ENCODE results near the gene LAMP5.

Gene LAMP5

DNA sequence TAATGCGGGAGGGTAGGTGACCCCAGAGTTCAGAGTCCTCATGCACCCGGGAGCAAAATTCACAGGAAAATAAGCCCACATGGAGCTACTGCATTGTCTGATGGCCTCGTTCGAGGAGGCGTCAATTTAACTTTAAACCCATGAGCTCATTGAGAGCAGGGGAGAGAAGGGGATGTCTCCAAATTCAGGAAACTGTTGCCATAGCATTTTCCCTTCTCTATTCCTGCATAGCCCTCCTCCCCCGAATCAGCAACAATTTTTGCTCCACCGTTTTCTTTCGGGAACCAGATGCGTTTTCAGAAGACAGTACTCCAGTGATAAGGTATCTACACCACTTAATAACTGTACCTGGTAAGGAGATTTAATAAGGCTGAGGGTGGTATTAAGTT lies 324 bp upstream of the LAMP5 start:
- H4K8ac ChIP-seq (ENCODE audit: low read depth, low read length) = no peak overlapping the region
- no peak overlapping the region for H2BK12ac ChIP-seq (ENCODE audit: low read length)
- no peak overlapping the region for H2AK5ac ChIP-seq (ENCODE audit: low read depth, low read length)
- H3K9me3 ChIP-seq (replicated peaks in 1 of 2; ENCODE audit: control insufficient read depth in 2 of 2, insufficient read depth in 1 of 2, low read depth in 1 of 2, low read length in 2 of 2) = no peaks in the 10 kb centered on the region
- no peak overlapping the region for H3K14ac ChIP-seq (ENCODE audit: low read length)
- peak overlapping the region; percentile 90 for H3K4me2 ChIP-seq (ENCODE audit: insufficient read depth, low read length, poor library complexity, severe bottlenecking)
- no CpG with 5 or more reads among the region's 9 CpGs for WGBS, 2 donors (ENCODE audit: extremely low coverage in 2 of 2, insufficient read length in 2 of 2, insufficient replicate concordance in 1 of 2)
- no peak overlapping the region for H3K18ac ChIP-seq (ENCODE audit: low read length)
- H3K27ac ChIP-seq (replicated peaks; ENCODE audit: low read length) = no peak overlapping the region
- H3K79me1 ChIP-seq (ENCODE audit: low read depth, low read length) = no peaks in the 10 kb centered on the region
- peaks cover 13 to 21% of the 10 kb centered on the region in 2 donors for H3K4me1 ChIP-seq (ENCODE audit: control insufficient read depth in 2 of 2, insufficient read depth in 1 of 2, low read depth in 1 of 2, low read length in 2 of 2)
- no peak overlapping the region for H3K4me3 ChIP-seq (ENCODE audit: low read length in 2 of 2)
- H2BK15ac ChIP-seq (ENCODE audit: low read length) = no peak overlapping the region
- H4K91ac ChIP-seq (ENCODE audit: low read depth, low read length, poor library complexity) = no peak overlapping the region
- H2BK120ac ChIP-seq (ENCODE audit: low read depth, low read length) = no peak overlapping the region
- no peak for DNase-seq (ENCODE audit: low spot score)
- H3K9ac ChIP-seq (ENCODE audit: low read depth, low read length, poor library complexity) = no peak overlapping the region
- peak overlapping the region; percentile 80 for H2AFZ ChIP-seq (ENCODE audit: low read length)
- H3K36me3 ChIP-seq (replicated peaks in 1 of 2; ENCODE audit: control insufficient read depth in 2 of 2, insufficient read depth in 2 of 2, low read length in 2 of 2) = no peaks in the 10 kb centered on the region
- H2BK5ac ChIP-seq (ENCODE audit: low read length) = no peak overlapping the region
- H3K23ac ChIP-seq (ENCODE audit: low read depth, low read length, poor library complexity) = no peak overlapping the region
- peaks cover 0 to 94% (median 42%) of the 10 kb centered on the region in 3 experiments for H3K27me3 ChIP-seq (ENCODE audit: control insufficient read depth in 3 of 3, insufficient read depth in 3 of 3, low read depth in 1 of 3, low read length in 3 of 3)
- H3K4ac ChIP-seq (ENCODE audit: low read length) = no peak overlapping the region

DNA sequence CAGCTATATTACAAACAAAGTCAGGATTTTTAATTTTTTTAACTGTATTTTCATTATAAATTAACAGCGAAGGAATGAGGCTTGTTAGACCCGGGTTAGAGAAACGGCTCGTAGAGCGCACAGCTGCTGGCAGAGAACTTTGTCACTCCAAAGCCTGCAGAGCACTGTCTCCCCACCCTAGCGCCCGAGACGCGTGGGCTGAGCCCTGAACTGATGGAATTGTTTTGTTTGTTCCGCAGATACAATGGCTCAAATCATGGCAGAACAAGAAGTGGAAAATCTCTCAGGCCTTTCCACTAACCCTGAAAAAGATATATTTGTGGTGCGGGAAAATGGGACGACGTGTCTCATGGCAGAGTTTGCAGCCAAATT lies 810 bp downstream of the LAMP5 start:
- H3K27ac ChIP-seq (replicated peaks; ENCODE audit: low read length) = no peak overlapping the region
- H4K91ac ChIP-seq (ENCODE audit: low read depth, low read length, poor library complexity) = no peak overlapping the region
- WGBS, 2 donors (ENCODE audit: extremely low coverage in 2 of 2, insufficient read length in 2 of 2, insufficient replicate concordance in 1 of 2) = no CpG with 5 or more reads among the region's 13 CpGs

DNA sequence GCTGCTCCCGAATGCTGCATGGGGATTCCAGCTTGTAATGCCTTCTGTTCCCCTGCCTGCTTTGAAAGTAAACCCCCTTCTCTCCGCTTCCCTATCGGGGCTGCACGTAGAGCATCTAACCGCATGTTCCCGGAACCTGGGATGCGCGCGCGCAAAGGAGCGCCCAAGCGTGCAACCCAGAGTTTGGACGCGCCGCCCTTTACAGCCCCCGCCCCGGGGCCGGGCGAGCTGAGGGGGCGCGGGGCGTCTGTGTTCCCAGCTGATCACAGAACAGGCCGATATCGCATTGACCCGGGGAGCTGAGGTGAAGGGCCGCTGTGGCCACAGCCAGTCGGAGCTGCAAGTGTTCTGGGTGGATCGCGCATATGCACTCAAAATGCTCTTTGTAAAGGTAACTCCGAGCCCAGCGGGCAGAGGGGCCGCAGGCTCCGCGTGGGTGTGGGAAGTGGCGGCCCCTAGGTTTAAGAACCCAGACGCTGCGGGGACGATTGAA lies 1.4 kb downstream of the LAMP5 start:
- peak overlapping the region; percentile 3 for H2BK15ac ChIP-seq (ENCODE audit: low read length)
- H3K14ac ChIP-seq (ENCODE audit: low read length) = no peak overlapping the region
- H4K91ac ChIP-seq (ENCODE audit: low read depth, low read length, poor library complexity) = no peak overlapping the region
- no peak for DNase-seq (ENCODE audit: low spot score)
- no peak overlapping the region for H2BK5ac ChIP-seq (ENCODE audit: low read length)
- no CpG with 5 or more reads among the region's 38 CpGs for WGBS, 2 donors (ENCODE audit: extremely low coverage in 2 of 2, insufficient read length in 2 of 2, insufficient replicate concordance in 1 of 2)
- H3K9ac ChIP-seq (ENCODE audit: low read depth, low read length, poor library complexity) = no peak overlapping the region
- H2BK12ac ChIP-seq (ENCODE audit: low read length) = peak overlapping the region; percentile 14
- H3K4me3 ChIP-seq (ENCODE audit: low read length in 2 of 2) = peak overlapping the region in 1 of 2 donors; percentile 71
- no peaks in the 10 kb centered on the region for H3K36me3 ChIP-seq (replicated peaks in 1 of 2; ENCODE audit: control insufficient read depth in 2 of 2, insufficient read depth in 2 of 2, low read length in 2 of 2)
- H3K4me2 ChIP-seq (ENCODE audit: insufficient read depth, low read length, poor library complexity, severe bottlenecking) = peak overlapping the region; percentile 59
- H3K4me1 ChIP-seq (ENCODE audit: control insufficient read depth in 2 of 2, insufficient read depth in 1 of 2, low read depth in 1 of 2, low read length in 2 of 2) = peaks cover 13 to 29% of the 10 kb centered on the region in 2 donors
- H2BK120ac ChIP-seq (ENCODE audit: low read depth, low read length) = peak overlapping the region; percentile 52
- H3K27me3 ChIP-seq (ENCODE audit: control insufficient read depth in 3 of 3, insufficient read depth in 3 of 3, low read depth in 1 of 3, low read length in 3 of 3) = peaks cover 0 to 94% (median 27%) of the 10 kb centered on the region in 3 experiments
- H3K9me3 ChIP-seq (replicated peaks in 1 of 2; ENCODE audit: control insufficient read depth in 2 of 2, insufficient read depth in 1 of 2, low read depth in 1 of 2, low read length in 2 of 2) = no peaks in the 10 kb centered on the region
- H3K79me1 ChIP-seq (ENCODE audit: low read depth, low read length) = no peaks in the 10 kb centered on the region
- no peak overlapping the region for H3K27ac ChIP-seq (replicated peaks; ENCODE audit: low read length)
- H4K8ac ChIP-seq (ENCODE audit: low read depth, low read length) = no peak overlapping the region
- H3K23ac ChIP-seq (ENCODE audit: low read depth, low read length, poor library complexity) = peak overlapping the region; percentile 26
- H3K4ac ChIP-seq (ENCODE audit: low read length) = no peak overlapping the region
- peak overlapping the region; percentile 90 for H3K18ac ChIP-seq (ENCODE audit: low read length)
- no peak overlapping the region for H2AK5ac ChIP-seq (ENCODE audit: low read depth, low read length)
- H2AFZ ChIP-seq (ENCODE audit: low read length) = peak overlapping the region; percentile 76

More for the DNA sequence above, 810 bp downstream of the LAMP5 start:
- Histone ChIP-seq H3K9ac (ENCODE audit: low read depth, low read length, poor library complexity) (no peak overlapping the region), H2BK15ac (ENCODE audit: low read length) (peak overlapping the region; percentile 3), H2AK5ac (ENCODE audit: low read depth, low read length) (no peak overlapping the region), H3K14ac (ENCODE audit: low read length) (no peak overlapping the region), H3K4ac (ENCODE audit: low read length) (no peak overlapping the region), H3K18ac (ENCODE audit: low read length) (no peak overlapping the region), H2AFZ (ENCODE audit: low read length) (peak overlapping the region; percentile 76), H2BK5ac (ENCODE audit: low read length) (no peak overlapping the region), H3K4me3 (ENCODE audit: low read length in 2 of 2) (peak overlapping the region in 1 of 2 donors; percentile 12), H3K36me3 (replicated peaks in 1 of 2; ENCODE audit: control insufficient read depth in 2 of 2, insufficient read depth in 2 of 2, low read length in 2 of 2) (no peaks in the 10 kb centered on the region), H3K79me1 (ENCODE audit: low read depth, low read length) (no peaks in the 10 kb centered on the region), H4K8ac (ENCODE audit: low read depth, low read length) (no peak overlapping the region), H2BK120ac (ENCODE audit: low read depth, low read length) (no peak overlapping the region), H3K4me2 (ENCODE audit: insufficient read depth, low read length, poor library complexity, severe bottlenecking) (peak overlapping the region; percentile 90), H3K4me1 (ENCODE audit: control insufficient read depth in 2 of 2, insufficient read depth in 1 of 2, low read depth in 1 of 2, low read length in 2 of 2) (peaks cover 13 to 23% of the 10 kb centered on the region in 2 donors), H3K27me3 (ENCODE audit: control insufficient read depth in 3 of 3, insufficient read depth in 3 of 3, low read depth in 1 of 3, low read length in 3 of 3) (peaks cover 0 to 94% (median 32%) of the 10 kb centered on the region in 3 experiments), H3K23ac (ENCODE audit: low read depth, low read length, poor library complexity) (no peak overlapping the region), H3K9me3 (replicated peaks in 1 of 2; ENCODE audit: control insufficient read depth in 2 of 2, insufficient read depth in 1 of 2, low read depth in 1 of 2, low read length in 2 of 2) (no peaks in the 10 kb centered on the region), H2BK12ac (ENCODE audit: low read length) (peak overlapping the region; percentile 14)
- DNase-seq (ENCODE audit: low spot score) = no peak

DNA sequence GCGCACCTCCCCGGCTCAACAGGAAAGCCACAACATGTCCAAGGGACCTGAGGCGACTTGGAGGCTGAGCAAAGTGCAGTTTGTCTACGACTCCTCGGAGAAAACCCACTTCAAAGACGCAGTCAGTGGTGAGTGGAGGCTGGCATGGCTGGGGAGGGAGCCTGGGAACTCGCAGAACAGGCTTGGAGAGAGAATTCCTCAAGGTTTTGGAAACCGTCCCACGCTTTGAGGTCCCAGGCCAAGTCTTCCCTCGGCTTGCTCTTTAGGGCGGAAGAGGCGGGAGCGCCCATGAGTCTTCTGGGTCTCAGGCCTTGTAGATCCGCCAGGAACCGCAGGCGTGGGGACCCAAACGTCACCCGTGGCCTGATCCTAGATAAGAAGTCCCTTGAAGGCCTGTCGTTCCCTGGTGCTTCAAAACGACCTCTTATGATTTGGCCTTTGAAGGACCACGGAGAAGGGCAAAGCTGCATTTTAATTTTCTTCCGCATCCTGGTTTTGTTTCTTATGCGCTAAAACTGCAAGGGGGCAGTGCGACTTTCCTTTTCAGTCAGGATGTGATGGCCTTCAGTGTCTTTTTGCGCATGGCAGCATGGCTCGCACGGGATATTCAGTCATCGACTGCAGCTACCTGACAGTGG lies 2.0 kb downstream of the LAMP5 start:
- H3K27ac ChIP-seq (replicated peaks; ENCODE audit: low read length) = no peak overlapping the region
- H3K9me3 ChIP-seq (replicated peaks in 1 of 2; ENCODE audit: control insufficient read depth in 2 of 2, insufficient read depth in 1 of 2, low read depth in 1 of 2, low read length in 2 of 2) = no peaks in the 10 kb centered on the region
- H2BK5ac ChIP-seq (ENCODE audit: low read length) = no peak overlapping the region
- peak overlapping the region; percentile 26 for H3K23ac ChIP-seq (ENCODE audit: low read depth, low read length, poor library complexity)
- peak overlapping the region; percentile 3 for H2BK15ac ChIP-seq (ENCODE audit: low read length)
- no peaks in the 10 kb centered on the region for H3K79me1 ChIP-seq (ENCODE audit: low read depth, low read length)
- H3K4ac ChIP-seq (ENCODE audit: low read length) = no peak overlapping the region
- H3K14ac ChIP-seq (ENCODE audit: low read length) = no peak overlapping the region
- peak overlapping the region in 1 of 2 donors; percentile 71 for H3K4me3 ChIP-seq (ENCODE audit: low read length in 2 of 2)
- no peak overlapping the region for H2AK5ac ChIP-seq (ENCODE audit: low read depth, low read length)
- peak overlapping the region; percentile 52 for H2BK120ac ChIP-seq (ENCODE audit: low read depth, low read length)
- peak overlapping the region; percentile 59 for H3K4me2 ChIP-seq (ENCODE audit: insufficient read depth, low read length, poor library complexity, severe bottlenecking)
- no peaks in the 10 kb centered on the region for H3K36me3 ChIP-seq (replicated peaks in 1 of 2; ENCODE audit: control insufficient read depth in 2 of 2, insufficient read depth in 2 of 2, low read length in 2 of 2)
- H3K27me3 ChIP-seq (ENCODE audit: control insufficient read depth in 3 of 3, insufficient read depth in 3 of 3, low read depth in 1 of 3, low read length in 3 of 3) = peaks cover 0 to 94% (median 26%) of the 10 kb centered on the region in 3 experiments
- H3K4me1 ChIP-seq (ENCODE audit: control insufficient read depth in 2 of 2, insufficient read depth in 1 of 2, low read depth in 1 of 2, low read length in 2 of 2) = peaks cover 13 to 33% of the 10 kb centered on the region in 2 donors
- H3K9ac ChIP-seq (ENCODE audit: low read depth, low read length, poor library complexity) = no peak overlapping the region
- peak overlapping the region; percentile 76 for H2AFZ ChIP-seq (ENCODE audit: low read length)
- H4K91ac ChIP-seq (ENCODE audit: low read depth, low read length, poor library complexity) = no peak overlapping the region
- no CpG with 5 or more reads among the region's 28 CpGs for WGBS, 2 donors (ENCODE audit: extremely low coverage in 2 of 2, insufficient read length in 2 of 2, insufficient replicate concordance in 1 of 2)
- H4K8ac ChIP-seq (ENCODE audit: low read depth, low read length) = no peak overlapping the region
- DNase-seq (ENCODE audit: low spot score) = no peak
- H3K18ac ChIP-seq (ENCODE audit: low read length) = peak overlapping the region; percentile 90
- H2BK12ac ChIP-seq (ENCODE audit: low read length) = peak overlapping the region; percentile 14

Data from neuronal stem cell (in vitro differentiated cells).